ENCODE results near the gene ENAH.
A peak's percentile ranks its signal among the peaks of the same experiment; 100 is the strongest.

ENAH gene

DNA sequence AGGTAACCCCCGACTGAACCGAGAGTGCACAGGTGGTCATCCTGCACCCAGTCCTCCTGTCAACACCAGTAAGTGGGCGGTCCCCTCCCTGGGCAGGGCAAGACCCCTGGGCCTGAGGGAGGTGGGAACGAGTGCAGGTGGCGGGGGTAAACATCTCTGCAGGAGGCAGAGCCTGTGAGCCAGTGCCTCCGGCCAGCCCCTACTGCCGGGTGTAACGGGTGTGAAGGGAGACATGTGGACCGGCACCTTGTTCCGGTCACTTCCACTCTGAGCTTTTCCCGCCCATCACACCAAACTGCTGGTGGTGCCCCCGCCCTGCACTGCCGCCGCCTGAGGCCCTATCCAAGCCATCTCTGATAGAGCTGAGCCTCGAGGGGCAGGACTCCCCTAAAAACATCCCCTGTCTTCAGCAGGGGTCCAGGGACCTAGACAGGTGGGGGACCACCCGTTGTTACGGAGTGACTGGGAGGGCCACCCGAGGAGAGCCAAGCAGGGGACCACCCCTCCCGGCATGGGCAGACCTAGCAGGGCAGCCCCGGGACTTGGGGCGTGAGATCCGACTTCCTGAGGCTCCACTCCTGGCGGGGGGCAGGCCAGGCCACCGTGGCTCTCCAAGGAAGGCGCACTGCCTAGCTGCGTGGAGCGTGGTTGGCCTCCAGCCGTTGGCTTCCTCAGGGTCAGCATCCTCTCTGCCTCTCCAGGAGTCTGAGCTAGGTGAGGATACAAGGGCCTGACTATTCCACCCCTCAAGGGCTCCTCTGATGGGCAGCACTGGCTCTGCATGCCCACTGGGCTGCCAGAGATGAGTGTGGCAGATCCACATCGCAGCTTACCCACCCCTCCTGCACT lies 181.2 kb downstream of the ENAH start:
- DNase-seq (ENCODE audit: low spot score), result no peak

GRCh38 chr1:225471109-225471452 lies 181.8 kb downstream of the ENAH start:
- DNase-seq (ENCODE audit: low spot score), result no peak

DNA sequence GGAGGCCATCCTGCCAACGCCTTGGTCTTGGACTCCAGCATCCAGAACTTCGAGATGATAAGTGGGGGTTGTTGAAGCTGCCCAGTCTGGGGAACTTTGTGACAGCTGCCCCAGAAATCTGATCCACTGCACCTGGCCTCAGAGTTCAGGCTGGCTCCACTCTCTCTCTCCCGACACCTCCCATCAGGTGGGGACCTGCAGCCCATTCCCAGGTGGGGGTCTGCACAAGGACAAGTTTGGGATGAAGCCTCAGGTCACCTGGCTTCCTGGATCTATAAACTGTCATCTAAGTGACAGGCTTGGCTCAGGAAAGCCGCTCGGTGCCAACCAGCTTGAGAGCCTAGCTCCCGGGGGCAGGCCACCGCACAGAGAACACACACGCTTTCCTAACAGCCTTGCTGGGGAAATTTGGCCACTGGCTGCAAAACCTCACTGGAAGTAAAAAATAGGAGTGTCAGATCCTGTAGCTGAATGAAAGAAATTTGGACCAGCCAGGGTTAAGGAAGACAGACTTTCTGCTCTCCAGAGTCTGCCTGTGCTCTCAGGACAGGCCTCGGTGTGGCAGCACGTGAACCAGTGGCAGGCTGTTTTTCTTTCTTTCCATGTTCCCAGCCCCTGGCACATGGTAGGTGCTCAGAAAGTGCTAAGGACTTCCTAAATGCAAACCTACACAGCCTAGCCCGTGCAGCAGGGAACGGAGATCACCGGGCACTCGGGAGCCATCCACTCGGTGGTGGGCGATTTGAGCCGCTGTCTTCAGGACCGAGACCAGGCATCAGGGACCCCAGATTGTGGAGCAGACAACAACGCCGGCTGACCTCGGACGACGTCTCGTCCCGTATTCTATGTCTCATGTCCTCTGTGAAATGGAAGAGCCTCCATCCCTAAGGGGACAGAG lies 182.5 kb downstream of the ENAH start:
- DNase-seq (ENCODE audit: low spot score), result no peak

DNA sequence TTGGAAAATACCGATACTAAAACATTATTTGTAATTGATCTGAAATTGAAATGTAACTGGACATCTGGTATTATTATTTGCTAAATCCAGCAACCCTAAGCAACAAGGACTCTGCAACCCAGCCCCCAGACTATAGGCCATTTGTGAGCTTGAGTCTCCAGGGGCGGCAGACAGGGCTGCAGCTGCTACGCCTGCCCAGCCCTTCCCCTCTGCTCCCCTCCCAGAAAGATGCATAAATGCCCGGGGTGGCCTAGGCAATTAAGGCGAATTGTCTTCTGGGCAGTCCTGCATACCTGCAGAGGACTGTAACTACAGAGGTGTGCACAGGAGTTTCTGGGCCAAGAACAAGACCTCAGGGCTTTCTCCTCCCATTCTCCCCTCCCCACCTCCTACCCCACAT lies 183.9 kb downstream of the ENAH start:
- DNase-seq (ENCODE audit: low spot score), result no peak

- DNase-seq (ENCODE audit: low spot score), result no peak
Measured at GRCh38 chr1:225468270-225469020, 184.5 kb downstream of the ENAH start.

- no peak for DNase-seq (ENCODE audit: low spot score)
Measured at GRCh38 chr1:225467193-225468020, 185.5 kb downstream of the ENAH start.

DNA sequence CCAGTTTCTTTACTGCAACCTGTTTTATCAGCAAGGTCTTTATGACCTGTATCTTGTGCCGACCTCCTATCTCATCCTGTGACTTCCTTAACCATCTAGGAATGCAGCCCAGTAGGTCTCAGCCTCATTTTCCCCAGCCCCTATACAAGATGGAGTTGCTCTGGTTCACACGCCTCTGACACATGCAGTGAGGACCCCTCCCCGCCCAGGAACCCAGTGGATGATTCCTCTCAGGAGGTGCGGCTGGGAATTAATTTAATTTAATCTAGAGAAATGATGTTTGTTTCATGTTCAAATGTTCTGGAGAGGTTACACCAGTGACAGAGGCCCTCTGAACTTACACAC lies 186.1 kb downstream of the ENAH start:
- DNase-seq (ENCODE audit: low spot score), result no peak

DNA sequence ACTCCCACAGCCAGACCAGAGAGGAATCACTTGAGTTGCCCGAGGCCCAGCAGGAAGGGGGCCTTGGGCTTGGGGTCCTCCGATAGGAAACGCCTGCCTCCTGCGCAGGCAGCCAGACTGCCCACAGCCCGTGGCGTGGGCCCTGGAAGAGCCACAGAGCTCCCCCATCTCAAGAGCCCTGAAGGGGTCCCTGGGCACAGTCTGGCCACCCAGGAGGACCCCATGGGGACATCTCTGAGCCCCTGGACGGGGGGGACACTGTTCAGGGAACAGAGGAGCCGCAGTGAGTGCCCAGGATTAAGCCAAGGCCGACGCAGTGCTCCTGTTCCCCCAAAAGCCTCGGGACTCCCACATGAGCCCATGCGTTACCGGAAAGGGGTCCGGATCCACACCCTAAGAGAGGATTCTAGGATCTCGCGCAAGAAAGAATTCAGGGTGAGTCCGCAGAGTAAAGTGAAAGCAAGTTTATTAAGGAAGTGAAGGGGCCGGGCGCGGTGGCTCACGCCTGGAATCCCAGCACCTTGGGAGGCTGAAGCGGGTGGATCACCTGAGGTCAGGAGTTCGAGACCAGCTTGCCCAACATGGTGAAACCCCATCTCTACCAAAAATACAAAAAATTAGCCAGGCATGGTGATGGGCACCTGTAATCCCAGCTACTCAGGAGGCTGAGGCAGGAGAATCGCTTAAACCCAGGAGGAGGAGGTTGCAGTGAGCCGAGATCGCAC lies 187.0 kb downstream of the ENAH start:
- no peak for DNase-seq (ENCODE audit: low spot score)

DNA sequence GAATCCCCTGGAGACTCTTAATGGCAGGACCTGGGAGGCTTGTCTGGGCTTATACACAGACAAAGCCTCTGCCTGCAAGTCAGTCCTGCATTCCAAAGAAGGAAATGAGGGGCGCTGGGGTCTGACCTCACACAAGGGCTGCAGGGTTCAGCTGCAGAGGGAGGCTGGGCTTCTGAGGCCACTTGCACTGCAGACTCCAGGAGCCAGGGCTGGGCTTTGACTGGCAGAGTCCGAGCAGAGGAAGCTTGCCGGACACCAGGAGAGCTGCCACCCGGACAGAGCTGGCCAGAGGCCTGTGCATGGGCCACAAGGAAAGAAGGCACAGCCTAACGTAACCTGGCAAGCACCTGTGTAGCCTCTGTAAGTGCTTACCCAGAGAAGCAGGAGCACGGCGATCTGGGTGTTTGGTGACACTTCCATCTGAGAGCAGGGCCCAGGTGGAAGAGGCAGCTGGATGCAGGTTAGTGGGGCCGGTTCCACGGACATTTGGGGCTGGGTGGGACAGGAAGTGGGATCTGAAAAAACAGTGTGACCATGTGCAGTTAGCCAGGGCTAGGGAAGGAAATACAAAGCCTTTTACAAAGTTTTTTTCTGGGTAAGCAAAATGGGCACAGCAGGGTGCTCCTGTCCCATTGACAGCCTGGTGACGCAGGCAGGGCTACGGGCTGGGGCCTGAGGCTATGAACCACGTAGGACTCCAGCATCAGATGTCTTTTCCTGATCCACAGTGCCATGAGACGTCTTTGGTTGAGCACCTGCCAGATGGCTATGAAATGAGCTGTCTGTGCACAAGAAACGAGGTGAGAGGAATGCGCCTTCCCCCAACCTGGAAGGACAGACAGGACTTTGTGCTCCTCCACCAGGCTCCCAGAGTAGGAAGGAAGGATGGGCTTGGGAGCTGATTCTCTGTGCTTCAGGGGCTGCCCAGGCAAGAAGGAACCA lies 187.8 kb downstream of the ENAH start:
- no peak for DNase-seq (ENCODE audit: low spot score)

DNA sequence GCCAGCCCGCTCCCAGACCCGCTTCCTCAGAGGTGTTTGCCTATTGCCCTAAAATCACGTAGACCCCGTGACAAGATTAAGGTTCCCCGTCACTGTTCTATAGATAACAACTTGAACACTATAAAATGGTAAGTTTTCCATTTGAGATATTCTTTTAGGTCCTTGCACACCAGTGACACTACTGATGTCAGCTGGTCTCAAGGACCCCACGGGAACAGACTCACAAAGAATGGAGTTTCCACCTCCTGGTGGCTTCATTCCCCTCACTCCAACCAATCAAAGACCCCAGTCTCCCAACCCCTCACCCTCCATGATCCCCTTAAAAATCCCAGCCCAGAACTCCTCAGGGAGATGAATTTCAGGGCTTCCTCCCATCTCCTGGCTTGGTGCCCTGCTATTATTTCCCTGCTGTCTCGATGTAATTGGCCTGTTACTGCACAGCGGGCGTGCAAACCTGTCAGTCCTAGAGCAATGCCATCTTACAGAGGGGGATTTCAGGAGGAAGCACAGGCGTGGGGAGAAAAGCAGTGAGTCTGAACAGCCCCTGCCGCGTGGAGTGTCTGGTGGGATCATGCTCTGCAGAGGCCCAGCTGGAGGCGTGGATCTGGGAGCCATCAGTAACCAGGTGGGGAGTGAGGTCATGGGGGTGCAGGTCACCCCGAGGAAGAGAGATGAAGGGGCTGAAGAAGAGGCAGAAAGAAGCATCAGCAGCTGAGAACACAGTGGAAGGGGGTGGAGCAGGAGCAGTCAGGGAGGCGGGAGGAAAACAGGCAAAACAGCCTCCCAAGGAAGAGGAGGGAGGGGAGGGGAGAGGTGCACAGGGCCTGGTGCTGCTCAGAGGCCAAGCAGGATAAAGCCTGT lies 190.0 kb downstream of the ENAH start:
- no peak for DNase-seq (ENCODE audit: low spot score)

DNA sequence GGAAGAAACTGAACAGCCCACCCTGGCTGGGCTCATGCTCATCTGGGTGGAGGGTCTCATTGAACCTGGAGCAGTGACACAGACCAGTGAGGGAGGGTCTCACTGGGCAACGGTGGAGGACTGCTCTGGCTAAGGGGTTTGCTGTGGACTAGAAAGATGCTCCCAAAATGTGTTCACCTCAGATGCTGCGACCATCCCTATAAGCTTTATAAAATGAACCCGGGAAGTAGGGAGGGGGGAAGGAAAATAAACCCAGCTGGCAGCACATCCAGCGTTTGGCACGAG lies 190.6 kb downstream of the ENAH start:
- DNase-seq (ENCODE audit: low spot score), result no peak

DNA sequence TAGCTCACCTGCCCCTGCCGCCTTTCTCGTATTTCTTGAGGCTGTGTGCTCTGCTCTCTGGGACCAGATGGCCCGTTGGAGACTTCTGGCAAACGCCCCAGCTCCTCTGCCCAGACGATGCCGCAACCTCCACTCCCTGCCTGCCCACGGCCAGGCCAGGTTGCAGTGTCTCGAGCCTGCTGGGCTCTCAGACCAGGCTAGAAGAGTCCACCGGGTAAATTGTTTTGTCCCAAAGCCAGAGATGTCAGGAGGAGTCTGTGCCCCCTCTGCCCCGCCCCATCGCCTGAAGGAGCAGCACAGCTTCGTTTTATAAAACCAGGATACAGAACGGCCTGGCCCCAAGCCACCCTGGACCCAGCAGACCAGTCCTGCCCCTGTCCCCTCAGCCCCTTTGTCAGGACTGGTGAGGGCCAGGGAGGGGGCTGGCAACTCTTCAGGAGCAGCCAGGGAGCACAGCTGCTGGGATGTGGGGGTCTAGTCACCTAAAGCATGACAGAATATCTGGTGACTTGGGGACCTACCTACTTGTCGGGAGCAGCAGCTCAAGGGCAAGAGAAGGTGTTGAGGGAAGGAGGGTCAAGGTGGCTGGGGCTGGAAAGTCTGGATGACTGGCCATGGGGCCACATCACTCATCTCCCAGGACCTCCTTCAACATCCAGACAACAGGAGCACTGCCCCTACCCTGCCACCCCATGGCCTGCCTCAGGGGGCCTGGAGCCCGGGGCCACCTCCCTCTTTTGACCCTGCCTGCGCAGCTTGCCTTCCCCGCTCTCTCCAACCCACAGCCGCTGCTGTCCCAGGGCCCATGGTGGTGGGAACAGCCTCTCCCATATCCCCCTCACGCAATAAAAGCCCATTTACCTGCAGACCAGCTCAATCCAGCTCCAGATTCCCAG lies 191.1 kb downstream of the ENAH start:
- peak; percentile 68 for DNase-seq (ENCODE audit: low spot score)

GRCh38 chr1:225460737-225461532 lies 192.0 kb downstream of the ENAH start:
- DNase-seq (ENCODE audit: low spot score), result no peak

- no peak for DNase-seq (ENCODE audit: low spot score)
Measured at GRCh38 chr1:225460021-225460736, 192.7 kb downstream of the ENAH start.

- DNase-seq (ENCODE audit: low spot score), result no peak
Measured at GRCh38 chr1:225458222-225458631, 194.7 kb downstream of the ENAH start.

GRCh38 chr1:225454733-225455132 lies 198.2 kb downstream of the ENAH start:
- peak; percentile 81 for DNase-seq (ENCODE audit: low spot score)
